Osteocyte (in vitro differentiated cells): ENCODE data around the gene PPP1R12A. TPM values are rescaled to one million over a fixed set of nuclear protein-coding genes. Genes with fewer than 3 reads are reported as not detected.
A peak's percentile ranks its signal among the peaks of the same experiment; 100 is the strongest.

Experiments used
- DNase-seq: peaks from one replicate; pipeline ENCODE4 v3.0.0; 2021; ENCODE audit warnings: mixed read lengths; ENCODE audit not compliant: unreplicated experiment; ENCODE audit errors: extremely low spot score
- H3K27ac Mint-ChIP-seq: one replicate; pipeline ENCODE4 v1.8.0; 2021; ENCODE audit warnings: mild to moderate bottlenecking, mixed read lengths; ENCODE audit not compliant: unreplicated experiment
- H3K27me3 Mint-ChIP-seq: one replicate; pipeline ENCODE4 v1.8.0; 2021; ENCODE audit warnings: mixed read lengths; ENCODE audit not compliant: unreplicated experiment
- H3K36me3 Mint-ChIP-seq: one replicate; pipeline ENCODE4 v1.8.0; 2021; ENCODE audit warnings: mixed read lengths; ENCODE audit not compliant: unreplicated experiment
- H3K4me1 Mint-ChIP-seq: one replicate; pipeline ENCODE4 v1.8.0; 2021; ENCODE audit warnings: mixed read lengths; ENCODE audit not compliant: unreplicated experiment
- H3K4me3 Mint-ChIP-seq: one replicate; pipeline ENCODE4 v1.8.0; 2021; ENCODE audit warnings: mild to moderate bottlenecking, moderate library complexity, mixed read lengths; ENCODE audit not compliant: unreplicated experiment
- H3K9me3 Mint-ChIP-seq: one replicate; pipeline ENCODE4 v1.8.0; 2021; ENCODE audit warnings: mixed read lengths; ENCODE audit not compliant: unreplicated experiment
- total RNA-seq: library from RNA; stranded (reverse); gene quantifications from 2 replicates; pipeline ENCODE4 v1.2.1, GENCODE V29; 2021
- TF ChIP-seq, protein P1 (sequence below): fragments of 200-600 bp; sonication (generic); IDR thresholded peaks from 2 replicates; pipeline ENCODE4 v1.5.0; 2021; ENCODE audit warnings: antibody characterized with exemption, mild to moderate bottlenecking, moderate library complexity

Gene PPP1R12A
- total RNA-seq, 1 donor from 2014 or later = 116 TPM

GRCh38 chr12:79911889-79912656, 22.8 kb downstream of the PPP1R12A start:
- Mint-ChIP-seq H3K27me3 (no peaks in the 10 kb centered on the region), H3K4me1 (peaks cover 78% of the 10 kb centered on the region), H3K36me3 (peaks cover 3% of the 10 kb centered on the region), H3K27ac (peak overlapping the region; percentile 76), H3K4me3 (peak overlapping the region; percentile 6), H3K9me3 (no peaks in the 10 kb centered on the region)
- no peak for DNase-seq
- TF ChIP-seq, protein P1, sequence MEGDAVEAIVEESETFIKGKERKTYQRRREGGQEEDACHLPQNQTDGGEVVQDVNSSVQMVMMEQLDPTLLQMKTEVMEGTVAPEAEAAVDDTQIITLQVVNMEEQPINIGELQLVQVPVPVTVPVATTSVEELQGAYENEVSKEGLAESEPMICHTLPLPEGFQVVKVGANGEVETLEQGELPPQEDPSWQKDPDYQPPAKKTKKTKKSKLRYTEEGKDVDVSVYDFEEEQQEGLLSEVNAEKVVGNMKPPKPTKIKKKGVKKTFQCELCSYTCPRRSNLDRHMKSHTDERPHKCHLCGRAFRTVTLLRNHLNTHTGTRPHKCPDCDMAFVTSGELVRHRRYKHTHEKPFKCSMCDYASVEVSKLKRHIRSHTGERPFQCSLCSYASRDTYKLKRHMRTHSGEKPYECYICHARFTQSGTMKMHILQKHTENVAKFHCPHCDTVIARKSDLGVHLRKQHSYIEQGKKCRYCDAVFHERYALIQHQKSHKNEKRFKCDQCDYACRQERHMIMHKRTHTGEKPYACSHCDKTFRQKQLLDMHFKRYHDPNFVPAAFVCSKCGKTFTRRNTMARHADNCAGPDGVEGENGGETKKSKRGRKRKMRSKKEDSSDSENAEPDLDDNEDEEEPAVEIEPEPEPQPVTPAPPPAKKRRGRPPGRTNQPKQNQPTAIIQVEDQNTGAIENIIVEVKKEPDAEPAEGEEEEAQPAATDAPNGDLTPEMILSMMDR = no peak

GRCh38 chr12:79908366-79908765, 26.5 kb downstream of the PPP1R12A start:
- Mint-ChIP-seq H3K27me3 (no peaks in the 10 kb centered on the region), H3K4me3 (no peak overlapping the region), H3K27ac (peak overlapping the region; percentile 68), H3K9me3 (no peaks in the 10 kb centered on the region), H3K36me3 (peaks cover 3% of the 10 kb centered on the region), H3K4me1 (peaks cover 58% of the 10 kb centered on the region)
- no peak for DNase-seq
- TF ChIP-seq, protein P1 = no peak

DNA sequence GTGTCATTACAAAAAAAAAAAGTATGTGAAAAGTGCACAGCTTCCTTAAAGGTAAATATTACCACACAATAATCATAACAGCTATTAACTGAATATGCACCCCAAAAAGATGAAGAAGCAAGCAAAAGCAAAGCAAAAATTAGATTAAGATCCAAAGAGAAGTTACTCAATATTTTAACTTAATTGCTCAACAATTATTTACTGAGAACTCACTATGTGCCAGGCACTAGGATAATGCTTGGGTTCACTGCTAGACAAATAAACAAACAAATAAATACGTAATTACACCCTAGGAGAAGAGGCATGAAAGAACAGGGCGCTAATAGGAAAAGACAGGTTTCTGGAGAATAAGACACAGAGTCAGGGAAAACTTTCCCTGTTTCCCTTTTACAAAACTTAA, 33.4 kb downstream of the PPP1R12A start:
- H3K36me3 Mint-ChIP-seq = peaks cover 3% of the 10 kb centered on the region
- H3K4me3 Mint-ChIP-seq = no peak overlapping the region
- H3K27ac Mint-ChIP-seq = no peak overlapping the region
- TF ChIP-seq, protein P1 = no peak
- no peak for DNase-seq
- no peaks in the 10 kb centered on the region for H3K27me3 Mint-ChIP-seq
- H3K4me1 Mint-ChIP-seq = peaks cover 54% of the 10 kb centered on the region
- no peaks in the 10 kb centered on the region for H3K9me3 Mint-ChIP-seq

GRCh38 chr12:79900951-79901350, 33.9 kb downstream of the PPP1R12A start:
- Mint-ChIP-seq H3K36me3 (peaks cover 3% of the 10 kb centered on the region), H3K27me3 (no peaks in the 10 kb centered on the region), H3K4me3 (no peak overlapping the region), H3K9me3 (no peaks in the 10 kb centered on the region), H3K27ac (no peak overlapping the region), H3K4me1 (peaks cover 54% of the 10 kb centered on the region)
- no peak for DNase-seq
- TF ChIP-seq, protein P1 = no peak

- Mint-ChIP-seq H3K36me3 (peaks cover 3% of the 10 kb centered on the region), H3K4me1 (peaks cover 58% of the 10 kb centered on the region), H3K27ac (peak overlapping the region; percentile 4), H3K4me3 (no peak overlapping the region), H3K27me3 (no peaks in the 10 kb centered on the region), H3K9me3 (no peaks in the 10 kb centered on the region)
- no peak for DNase-seq
- TF ChIP-seq, protein P1 = no peak
These were observed 34.7 kb downstream of the PPP1R12A start for GRCh38 chr12:79900199-79900598.
